GM19025 (cell line): ENCODE results near the gene CABP7.

Experiments
- ATAC-seq: cut with Tn5 transposase; IDR thresholded peaks from one replicate; pipeline ENCODE4 v1.9.1; 2021; ENCODE audit warnings: mild to moderate bottlenecking, low read depth, moderate library complexity; ENCODE audit not compliant: unreplicated experiment

Gene CABP7

DNA sequence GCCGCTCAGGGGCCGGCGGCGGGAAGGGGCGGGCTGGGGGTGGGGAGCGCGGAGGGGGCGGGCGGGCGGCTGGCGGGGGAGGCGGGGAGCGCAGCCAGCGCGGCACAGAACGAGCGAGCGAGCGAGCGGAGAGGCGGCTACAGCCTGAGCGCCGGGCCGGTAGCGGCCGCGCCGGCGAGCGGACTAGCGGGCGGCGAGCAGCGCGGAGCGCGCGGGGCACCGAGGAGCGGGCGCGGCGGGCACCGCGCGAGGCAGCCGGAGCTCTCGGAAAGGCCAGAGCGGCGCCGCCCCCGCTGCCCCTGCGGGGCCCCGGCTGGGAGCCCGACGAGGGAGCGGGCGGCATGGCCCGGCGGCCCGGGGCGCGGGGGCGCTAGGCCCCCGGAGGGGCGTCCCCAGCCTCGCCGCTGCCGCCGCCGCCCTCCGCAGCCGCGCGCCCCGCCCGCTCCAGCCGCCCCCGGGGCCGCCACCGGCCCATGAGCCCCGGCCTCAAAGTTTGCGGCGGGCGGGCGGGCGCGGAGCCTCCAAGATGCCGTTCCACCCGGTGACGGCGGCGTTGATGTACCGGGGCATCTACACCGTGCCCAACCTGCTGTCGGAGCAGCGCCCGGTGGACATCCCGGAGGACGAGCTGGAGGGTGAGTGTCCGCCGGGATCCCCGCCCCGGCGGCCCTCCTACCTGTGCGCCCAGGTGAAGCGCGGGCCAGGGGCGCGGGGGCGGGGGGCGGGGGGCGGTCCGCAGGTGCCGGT, at the start of gene CABP7:
Gene CABP7, plus strand, starts transcription at position 105 of the 747 bp plus-strand sequence. Its CDS starts 422 bp downstream, at position 527.
- ATAC-seq, result no peak

DNA sequence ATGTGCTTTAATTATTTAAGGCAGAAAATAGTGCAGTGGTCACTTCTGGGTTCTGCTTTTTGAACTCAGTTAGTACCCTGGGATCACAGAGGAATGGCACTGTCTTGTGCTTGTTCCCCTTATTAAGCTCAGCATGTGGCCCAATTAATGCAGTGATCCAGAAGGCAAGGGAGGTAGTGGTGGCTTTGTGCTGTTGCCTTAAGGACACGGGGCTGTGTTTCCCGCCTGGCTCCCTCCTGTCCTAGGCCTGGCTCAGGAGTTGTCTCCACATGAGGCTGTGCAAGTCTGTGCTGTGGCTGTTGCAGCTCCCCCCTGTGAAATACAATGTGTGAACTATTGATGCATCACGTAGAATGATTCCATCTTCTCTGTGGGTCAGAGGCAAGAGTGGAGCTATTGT, 49.2 kb upstream of the CABP7 start:
- ATAC-seq, result no peak

DNA sequence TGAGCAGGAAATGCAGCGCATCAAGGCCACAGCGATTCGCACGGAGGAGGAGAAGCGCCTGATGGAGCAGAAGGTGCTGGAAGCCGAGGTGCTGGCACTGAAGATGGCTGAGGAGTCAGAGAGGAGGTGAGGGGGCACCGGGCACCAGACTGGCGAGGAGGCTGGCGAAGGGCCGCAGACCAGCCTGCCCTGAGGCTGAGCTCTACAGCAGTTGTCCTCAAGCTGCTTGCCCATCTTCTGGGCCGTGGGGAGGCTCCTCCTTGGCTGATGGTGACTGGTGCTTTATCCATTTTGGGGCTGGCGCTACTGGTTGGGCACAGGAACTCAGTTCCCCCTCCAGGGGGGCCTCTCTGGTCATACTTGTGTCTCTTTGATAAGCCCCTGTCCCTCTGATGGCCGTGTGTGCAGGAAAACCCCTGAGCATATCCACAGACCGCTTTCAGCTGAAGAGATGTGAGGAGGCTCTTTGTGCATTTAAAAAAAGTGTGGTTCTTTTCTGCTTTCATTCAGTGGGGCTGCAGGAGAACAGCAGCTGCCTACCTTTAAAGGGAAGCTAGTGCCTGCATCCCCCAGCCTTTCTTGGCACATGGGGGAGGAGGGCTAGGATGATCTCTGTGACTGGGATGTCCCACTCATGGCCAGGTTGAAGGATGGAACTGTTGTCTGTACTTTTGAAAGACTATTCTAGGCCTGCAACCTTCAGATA, 46.3 kb upstream of the CABP7 start:
- ATAC-seq, result no peak

DNA sequence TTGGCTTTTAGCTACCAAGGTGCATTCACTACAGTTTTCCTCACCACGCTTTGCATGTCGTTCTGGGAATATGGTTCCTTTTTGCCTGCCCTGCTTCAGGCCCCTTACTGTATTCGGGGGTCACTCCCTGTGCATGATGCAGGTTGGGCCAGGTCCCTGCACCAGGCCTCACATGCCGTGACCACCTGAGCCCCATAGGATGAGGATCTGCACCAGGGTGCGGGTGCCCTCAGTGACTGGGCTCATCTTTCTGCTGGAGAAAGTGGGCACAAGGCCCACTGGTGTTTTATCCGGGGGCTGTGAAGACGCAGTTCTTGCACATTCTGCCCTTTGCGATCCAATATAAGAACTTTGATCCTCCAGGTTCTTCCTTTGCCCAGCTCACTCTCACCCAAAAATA, 45.7 kb upstream of the CABP7 start:
- no peak for ATAC-seq

DNA sequence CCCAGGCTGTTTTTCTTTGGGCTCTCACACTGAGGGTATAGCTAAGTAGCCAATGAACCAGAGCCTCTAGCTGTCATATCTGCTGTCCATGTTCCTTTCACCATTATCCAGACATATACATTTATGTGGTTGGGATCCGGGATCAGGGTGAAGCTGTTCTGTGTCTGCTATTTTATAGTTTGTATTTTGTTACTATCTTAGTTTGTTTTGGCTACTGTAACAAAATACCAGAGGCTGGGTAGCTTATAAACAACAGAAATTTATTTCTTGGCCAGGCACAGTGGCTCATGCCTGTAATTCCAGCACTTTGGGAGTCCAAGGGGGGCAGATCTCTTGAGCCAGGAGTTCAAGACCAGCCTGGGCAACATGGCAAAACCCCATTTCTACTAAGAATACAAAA, 40.5 kb upstream of the CABP7 start:
- ATAC-seq, result no peak

DNA sequence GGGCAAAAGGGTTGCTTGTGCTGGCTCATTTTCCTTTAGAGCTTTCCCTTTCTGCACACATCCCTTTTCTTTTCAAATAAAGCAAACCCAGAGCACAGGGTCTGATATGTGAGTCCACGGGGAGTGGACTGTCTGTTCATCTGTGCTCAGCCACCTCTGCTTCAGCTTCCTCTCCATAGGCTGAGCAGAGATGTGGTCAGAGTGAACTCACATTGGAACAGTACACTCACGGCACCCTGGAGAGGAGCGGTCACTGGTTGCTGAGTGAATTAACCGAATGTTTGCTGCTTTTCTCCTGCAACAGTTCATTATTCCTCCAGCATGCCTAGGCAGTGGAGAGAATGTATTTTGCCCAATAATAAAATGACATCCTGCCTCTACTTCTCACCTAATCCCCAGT, 36.3 kb upstream of the CABP7 start:
- ATAC-seq, result no peak

DNA sequence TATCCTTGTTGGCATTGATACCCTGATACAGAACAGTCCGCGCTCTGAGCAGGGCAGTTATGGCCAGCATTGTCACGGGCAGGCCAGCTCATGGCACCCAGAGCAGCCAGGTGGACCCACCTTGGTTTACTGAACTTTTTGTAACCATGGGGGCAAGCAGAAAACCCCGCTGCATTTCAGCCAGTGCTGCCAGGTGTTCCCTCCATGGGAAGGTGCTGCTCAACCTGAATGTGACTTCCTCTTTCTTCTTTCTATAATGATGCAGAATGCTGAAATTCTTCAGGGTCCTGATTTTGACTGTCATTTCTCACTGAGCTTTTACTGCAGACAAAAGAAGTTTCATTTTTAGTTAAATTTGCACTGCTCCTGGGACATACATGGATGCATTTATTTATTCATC, 35.6 kb upstream of the CABP7 start:
- no peak for ATAC-seq

DNA sequence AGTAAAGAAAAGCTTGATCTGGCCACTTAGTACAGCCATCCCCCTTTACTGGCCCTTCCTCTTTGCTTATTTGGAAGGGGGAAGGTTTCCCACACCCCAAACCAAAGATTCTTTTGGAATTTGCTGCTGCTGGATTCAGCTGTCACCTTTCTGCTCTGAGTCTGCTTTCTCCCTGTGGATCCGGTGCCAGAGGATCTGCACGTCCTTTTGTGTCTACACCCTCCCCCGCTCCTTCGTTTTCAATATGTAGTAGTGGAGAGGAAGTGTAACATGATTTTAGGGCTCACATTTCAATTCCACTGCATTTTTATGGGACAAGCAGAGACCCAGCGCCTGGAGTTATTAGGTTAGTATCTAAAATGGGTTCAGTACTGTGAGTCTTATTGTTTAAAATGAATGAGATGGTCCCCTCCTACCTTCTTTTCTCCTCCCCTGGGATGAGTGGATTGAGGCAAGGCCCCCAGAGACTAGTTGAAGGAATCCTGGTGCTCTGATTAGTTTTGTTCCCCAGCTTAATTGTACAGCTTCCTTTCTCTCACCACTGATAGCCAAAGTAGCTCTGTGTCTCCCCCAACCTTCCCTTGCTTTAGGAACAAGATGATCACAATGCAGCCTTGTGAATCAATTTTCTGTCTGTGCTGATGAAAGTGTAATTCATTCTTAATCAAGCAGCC, 30.5 kb upstream of the CABP7 start:
- ATAC-seq, result no peak

DNA sequence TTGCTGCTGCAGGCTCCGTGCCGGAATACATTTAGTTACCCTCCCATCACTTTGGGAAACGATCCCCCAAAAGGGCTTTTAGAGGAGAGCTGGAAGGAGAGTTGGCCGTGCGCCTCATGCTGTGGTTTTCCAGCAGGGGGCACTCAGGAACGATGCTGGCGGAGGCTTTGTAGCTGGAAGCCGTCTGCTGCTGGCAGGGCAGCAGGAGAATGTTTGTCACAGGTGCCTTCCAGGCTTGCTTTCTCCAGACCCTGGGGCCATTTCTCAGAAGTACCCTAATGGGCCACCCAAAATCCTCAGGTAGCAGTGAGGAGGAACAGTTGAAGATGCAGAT, 30.0 kb upstream of the CABP7 start:
- no peak for ATAC-seq

DNA sequence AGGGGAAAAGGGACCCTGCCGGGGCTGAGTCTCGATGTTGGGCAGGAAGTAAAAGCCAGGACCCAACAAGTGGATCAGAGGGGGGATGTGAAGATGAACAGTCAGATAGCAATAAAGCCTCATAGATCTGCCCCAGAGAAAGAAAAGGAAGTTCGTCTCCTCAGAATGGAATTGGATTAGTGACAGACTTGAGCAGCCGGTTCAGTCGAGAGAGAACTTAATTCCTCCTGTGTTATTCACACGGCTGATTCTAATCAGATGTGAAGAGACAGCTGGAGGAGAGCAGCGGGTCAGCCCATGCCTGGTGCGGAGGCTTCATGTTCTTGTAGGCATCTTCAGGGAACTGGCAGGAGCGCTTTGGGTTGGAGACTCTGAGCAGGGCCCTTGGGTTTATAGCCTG, 29.3 kb upstream of the CABP7 start:
- ATAC-seq, result no peak

DNA sequence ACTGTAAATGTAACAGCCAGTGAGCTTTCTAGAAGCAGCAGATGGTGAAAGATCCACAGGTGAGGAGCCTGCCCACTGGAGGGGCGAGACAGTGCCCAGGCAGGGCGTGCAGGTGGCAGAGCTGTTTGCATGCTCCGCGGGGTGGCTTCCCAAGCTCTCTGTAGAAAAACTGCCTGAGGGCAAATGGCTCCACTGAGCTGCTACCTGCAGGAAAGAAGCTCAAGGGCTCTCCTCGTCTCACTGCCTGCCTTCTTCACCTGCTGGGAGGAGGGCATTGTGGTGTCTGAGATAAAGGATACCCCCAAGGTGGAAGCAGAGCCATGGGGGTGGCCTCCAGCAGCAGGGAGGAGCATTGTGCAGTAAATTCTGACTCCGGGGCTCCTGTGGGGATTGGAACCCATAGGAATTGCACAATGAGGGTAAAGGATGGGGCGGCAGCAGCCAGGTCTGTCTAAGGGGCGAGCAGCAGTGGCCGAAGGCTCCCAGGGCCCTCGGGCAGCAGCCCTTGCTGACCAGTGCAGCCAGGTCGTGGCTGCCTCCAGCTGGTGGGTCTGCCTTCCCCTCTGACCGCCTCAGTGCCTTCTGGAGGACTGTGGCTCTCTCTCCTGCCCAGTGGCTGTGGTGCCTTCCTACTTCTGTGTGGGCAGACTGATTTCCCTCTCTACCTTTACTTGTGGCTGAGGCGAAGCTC, 28.0 kb upstream of the CABP7 start:
- ATAC-seq, result no peak

DNA sequence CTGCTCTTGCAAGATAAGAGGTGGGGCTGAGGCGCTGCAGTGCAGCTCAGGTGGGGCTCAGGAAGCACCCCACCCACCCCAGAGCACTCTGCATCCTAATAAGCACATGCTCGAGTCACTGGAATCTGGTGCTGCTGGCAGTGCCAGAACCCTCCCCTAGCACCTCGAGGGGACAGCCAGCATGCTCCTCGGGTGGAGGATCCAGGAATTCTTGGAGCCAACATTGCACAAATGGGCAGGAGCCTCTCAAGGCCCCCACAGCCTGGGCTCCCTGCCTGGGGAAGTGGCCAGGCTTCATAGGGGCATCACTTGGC, 27.5 kb upstream of the CABP7 start:
- ATAC-seq, result no peak

DNA sequence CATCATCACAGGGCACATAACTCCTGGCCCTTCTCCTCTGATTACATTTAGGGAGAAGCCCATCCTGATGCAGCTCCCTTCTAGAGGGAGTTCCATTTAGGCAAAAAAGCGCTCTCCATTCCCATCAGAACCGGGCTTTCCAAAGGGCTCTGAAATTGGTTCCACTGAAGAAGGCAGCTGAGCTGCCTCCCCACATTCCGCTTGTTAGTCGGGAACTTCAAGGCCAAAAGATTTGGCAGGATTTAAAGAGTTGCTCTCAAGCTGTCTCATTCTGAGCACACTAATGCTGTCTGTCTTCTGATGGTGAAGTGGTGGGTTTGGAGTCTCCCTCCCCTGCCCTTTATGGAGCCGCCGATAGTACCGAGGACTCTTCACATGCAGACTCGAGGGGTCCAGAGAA, 26.6 kb upstream of the CABP7 start:
- no peak for ATAC-seq

DNA sequence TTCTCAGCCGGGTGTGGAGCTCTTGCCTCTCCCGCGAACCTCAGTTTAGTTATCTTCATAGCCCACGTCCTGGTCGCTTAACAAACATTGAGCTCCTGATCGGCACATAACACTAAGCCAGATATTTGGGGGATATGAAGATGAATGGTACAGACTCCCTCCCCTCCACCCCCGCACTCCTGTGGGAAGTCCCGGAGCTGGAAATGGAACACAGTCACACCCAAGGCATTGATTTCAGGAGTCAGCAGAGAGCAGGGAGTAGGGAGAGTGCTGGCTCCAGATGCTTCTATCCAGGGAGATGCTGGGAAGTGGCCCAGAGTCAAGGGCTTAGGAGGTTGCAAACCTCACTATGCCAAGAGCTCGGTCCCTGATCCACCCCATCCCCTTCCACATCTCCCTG, 26.1 kb upstream of the CABP7 start:
- ATAC-seq, result no peak

DNA sequence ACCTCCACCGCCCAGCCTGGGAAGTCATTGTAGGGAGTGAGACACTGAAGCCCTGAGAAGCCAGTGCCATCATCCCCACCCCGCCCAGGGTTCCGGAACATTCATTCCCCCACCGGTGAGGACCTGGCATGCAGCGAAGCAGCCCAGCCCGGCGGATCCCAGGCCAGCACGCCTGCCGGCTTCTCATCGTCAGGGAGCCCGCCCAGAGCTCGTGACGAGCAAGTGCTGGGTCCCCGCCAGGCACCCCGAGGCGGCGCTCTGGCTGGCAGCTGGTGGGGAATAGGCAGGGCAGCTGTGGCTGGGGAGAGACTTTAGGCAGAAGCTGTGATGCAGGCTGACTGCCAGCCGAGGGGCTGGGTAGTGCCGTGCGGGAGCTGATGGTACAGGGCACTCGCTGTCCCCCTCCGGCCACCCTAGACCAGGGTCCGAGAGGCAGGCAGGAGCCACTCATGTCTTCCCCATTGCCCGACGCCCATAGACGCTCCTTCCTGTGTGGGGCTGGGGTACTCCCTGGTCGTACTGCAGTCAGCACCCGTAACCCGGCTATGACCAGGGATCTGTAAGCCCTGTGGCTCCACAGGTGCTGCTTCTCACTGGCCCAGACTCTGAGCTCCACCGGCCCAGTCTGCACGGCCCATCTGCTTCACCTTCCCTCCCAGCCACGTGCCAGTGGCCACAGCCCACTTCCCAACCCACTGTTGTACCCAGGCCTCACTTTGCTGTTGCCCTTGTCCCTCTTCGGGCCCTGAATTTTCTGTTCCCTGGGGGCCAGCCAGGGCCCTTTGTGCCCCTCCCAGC, 24.5 kb upstream of the CABP7 start:
- no peak for ATAC-seq

DNA sequence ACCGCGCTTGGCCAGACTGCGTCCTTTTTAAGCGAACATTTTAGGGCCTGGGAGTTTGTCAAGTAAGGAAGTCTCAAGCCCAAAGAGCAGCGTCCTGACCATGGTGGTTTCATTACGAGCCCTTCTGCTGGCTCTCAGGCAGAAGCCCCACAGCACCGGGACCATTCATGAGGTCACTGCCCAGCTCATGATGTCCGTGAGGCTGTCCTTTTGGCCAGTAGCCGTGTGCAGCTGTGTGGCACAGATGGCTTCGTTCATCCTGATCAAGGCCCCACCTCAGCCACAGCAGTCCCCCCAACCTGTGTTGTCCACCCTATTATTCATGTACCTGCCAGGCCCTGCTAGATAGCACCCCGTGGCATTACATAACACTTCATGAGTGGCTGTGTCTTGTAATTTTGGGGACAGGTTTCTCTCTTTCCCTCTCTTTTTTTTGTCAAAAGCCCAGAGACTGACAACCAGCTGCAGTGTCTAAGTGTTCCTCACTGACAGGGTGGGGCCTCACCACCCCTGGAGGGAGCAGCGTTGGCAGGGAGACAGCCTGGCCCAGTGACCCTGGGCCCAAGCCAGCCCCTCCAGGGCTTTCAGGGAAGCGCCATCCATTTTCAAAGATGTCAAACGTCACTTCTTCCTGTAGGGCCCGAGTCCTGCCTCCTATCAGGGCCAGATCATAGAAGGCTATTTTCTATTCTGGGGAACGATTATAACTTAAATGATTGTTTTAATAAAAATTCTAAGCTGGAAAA, 21.8 kb upstream of the CABP7 start:
- no peak for ATAC-seq

DNA sequence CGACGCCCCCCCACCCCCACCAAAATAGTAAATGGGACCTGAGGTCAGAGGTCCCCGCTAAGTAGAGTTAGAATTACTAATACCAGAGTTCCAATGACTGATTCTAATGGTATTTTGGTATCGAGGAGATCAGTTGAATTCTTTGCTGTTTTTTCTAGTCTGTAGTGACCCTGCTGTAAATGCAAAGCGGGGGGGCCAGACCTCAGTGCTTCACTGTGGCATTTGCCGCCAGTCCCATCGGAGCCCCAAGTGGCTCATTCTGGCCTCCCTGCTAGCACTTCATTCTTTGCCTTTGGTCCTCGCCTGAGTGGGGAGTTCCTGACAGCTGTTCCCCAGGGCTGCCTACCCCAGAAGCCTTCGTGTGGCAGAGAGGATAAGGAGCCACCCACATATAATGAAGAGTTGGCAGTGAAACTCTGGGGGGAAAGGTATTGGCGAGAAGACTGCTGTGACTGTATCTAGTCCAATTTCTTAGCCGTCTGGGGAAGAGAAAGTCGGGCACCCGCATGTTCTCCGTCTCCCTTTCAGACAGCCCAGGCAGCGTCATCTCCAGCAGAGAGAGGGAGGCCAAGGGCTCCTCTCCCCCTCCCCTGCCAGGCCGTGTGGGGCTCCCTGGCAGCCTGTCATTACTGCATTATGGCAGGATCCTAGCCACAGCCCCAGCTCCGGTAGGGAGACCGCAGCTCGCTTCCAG, 19.4 kb upstream of the CABP7 start:
- ATAC-seq, result no peak

DNA sequence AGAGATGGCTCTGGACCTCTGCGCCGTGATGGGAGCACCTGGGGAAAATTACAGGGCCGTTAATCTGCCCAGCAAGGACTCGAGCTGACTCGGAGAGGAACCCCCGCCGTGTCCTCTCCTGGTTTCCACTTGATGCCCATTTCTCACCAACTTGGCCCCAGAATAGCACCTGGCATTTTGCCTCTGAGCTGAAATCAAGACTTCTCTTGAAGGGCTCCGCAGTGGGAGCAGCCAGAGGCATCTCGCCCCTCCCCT, 19.0 kb upstream of the CABP7 start:
- ATAC-seq, result no peak

DNA sequence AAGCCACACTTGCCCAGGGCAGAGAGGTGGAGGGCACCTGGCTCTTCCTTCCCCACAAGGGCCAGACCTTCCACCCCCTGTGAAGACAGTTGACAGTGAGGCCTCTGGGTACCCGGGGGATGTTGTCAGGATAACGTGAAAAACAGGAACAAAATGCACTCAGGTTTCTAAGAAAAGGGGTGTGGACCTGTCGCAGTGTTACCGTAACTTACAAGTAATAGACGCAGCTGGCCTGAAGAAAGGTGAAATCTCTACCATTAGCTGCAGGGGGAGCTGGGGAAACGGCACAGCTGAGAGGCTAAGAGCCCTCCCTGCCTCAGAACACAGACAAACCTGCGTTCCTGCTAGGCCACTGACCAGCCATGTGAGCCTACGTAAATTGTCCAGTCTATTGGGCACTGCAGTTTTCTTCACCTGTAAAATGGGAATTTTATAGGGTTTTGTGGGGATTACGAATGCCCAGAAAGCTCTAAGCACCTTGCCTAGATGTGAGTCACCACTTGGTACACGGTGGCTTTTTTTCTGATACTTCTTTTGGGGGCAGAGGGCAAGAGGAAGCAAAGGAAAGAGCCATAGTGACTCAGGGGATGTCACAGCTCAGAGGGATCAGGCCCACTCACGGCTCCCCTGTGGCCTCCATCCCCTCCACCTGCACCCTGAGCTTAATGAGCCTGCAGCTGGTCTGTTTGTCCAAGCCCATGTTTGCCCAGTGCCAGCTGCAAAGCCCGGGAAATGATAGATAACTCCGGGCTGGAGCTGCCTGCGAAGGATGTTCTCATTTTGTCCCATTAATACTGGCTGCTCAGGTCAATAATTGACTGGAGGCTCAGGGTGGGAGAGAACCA, 18.4 kb upstream of the CABP7 start:
- ATAC-seq, result no peak
